Measurements from ENCODE around the gene CPNE6. TPM values are rescaled to one million over a fixed set of nuclear protein-coding genes. Genes with fewer than 3 reads are reported as not detected.

The CPNE6 gene
- total RNA-seq, 1 donor from 2014 or later = not detected

DNA sequence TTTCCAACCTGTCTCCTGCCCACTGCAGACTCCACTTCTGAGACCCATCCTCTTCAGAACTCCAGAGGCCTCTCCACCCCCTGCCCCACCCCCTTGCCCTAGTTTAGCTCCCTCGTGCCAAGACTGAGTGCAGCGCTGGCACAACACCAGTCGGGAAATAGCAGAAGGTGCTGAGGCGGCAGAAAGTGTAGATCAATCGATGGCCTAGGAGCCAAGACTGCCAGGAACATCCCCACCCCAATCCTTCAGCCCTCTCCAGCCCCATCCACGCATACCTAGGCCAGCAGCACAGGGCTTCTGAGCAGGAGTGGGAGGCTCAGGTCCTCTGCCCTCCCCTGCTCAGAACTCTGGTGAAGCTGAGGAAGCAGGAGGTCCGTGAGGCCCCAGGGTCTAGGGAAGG lies 1.1 kb downstream of the CPNE6 start:
- no peaks in the 10 kb centered on the region for H3K36me3 ChIP-seq (ENCODE audit: control insufficient read depth, insufficient read depth, low read length)
- H3K4me3 ChIP-seq (ENCODE audit: low read depth, low read length) = no peak overlapping the region
- peaks cover 6% of the 10 kb centered on the region for H3K27me3 ChIP-seq (ENCODE audit: control insufficient read depth, insufficient read depth, low read length)
- TF ChIP-seq, protein P1, sequence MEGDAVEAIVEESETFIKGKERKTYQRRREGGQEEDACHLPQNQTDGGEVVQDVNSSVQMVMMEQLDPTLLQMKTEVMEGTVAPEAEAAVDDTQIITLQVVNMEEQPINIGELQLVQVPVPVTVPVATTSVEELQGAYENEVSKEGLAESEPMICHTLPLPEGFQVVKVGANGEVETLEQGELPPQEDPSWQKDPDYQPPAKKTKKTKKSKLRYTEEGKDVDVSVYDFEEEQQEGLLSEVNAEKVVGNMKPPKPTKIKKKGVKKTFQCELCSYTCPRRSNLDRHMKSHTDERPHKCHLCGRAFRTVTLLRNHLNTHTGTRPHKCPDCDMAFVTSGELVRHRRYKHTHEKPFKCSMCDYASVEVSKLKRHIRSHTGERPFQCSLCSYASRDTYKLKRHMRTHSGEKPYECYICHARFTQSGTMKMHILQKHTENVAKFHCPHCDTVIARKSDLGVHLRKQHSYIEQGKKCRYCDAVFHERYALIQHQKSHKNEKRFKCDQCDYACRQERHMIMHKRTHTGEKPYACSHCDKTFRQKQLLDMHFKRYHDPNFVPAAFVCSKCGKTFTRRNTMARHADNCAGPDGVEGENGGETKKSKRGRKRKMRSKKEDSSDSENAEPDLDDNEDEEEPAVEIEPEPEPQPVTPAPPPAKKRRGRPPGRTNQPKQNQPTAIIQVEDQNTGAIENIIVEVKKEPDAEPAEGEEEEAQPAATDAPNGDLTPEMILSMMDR (IDR thresholded peaks at IDR 0.05; ENCODE audit: insufficient read depth, low read length, severe bottlenecking) = no peak
- DNase-seq (ENCODE audit: low read depth) (no peak), FAIRE-seq (no peak)

DNA sequence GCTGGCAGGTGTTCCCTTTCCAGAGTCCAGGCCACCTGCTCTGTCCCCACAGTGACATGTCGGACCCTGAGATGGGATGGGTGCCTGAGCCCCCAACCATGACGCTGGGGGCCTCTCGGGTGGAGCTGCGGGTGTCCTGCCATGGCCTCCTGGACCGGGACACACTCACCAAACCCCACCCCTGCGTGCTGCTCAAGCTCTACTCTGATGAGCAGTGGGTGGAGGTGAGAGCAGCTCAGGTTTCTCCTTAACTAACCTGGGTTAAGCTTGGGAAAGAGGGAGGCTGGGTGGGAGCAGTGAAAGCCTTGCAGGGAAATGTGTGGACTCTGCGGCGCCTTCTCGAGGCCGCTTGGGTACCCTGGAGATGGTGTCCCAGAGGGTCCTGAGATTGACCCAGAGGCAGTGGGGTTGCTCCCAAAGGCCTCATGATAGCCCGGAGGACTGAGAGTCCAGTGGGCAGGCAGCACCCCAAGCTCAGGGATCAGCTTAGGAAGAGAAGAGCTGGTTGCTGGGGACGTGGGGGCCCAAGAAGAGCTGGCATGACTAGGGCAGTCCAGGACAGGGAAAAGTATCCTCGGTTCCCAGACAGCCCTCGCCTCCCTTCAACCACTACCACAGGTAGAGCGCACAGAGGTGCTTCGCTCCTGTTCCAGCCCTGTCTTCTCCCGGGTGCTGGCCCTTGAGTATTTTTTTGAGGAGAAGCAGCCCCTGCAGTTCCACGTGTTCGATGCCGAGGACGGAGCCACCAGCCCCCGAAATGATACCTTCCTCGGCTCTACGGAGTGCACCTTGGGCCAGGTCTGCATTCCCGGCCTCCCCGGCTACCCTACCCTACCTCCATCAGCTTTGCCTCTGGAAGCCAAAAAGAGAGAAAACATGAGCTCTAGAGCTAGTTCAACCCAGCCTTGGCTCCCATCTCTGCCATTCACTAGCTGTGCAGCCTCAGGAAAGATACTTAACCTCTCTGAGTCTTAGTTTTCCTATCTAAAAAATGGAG lies 1.8 kb downstream of the CPNE6 start:
- no peak overlapping the region for H3K4me3 ChIP-seq (ENCODE audit: low read depth, low read length)
- peaks cover 8% of the 10 kb centered on the region for H3K27me3 ChIP-seq (ENCODE audit: control insufficient read depth, insufficient read depth, low read length)
- FAIRE-seq = no peak
- no peaks in the 10 kb centered on the region for H3K36me3 ChIP-seq (ENCODE audit: control insufficient read depth, insufficient read depth, low read length)
- TF ChIP-seq, protein P1 (IDR thresholded peaks at IDR 0.05; ENCODE audit: insufficient read depth, low read length, severe bottlenecking) = no peak
- no peak for DNase-seq (ENCODE audit: low read depth)

DNA sequence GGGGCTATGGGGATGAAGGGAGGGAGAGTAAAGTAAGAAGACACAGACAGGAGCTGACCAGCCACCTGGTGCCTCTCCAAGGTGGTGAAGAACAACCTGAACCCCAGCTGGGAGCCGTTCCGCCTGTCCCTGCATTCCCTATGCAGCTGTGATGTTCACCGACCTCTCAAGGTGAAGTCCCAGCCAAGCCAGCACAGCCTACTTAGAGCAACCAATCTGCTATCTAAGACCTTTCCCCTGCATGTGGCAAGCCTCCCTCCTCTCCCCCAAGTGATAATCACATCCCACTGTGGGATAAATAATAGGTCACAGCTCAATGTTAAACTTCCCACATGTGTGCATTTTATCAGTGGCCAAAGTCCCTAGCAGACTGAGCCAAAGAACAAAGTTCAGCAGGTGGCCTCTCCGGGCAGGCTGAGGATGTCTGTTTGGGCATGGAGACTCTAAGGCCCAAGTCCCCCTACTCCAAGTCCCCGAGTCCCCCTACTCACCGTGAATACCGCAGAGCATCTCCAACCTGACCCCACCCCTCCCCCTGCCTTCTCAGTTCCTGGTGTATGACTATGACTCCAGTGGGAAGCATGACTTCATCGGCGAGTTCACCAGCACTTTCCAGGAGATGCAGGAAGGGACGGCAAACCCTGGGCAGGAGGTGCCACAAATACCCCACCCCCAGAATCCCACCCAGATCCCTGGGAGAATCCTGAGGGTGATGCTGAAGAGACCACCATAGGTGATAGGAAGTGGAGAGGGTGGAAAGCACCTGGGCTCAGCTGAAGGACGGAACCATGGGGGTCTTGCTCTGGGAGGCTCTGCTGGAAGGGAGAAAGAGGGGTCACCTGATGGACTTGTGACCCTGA lies 3.5 kb downstream of the CPNE6 start:
- TF ChIP-seq, protein P1 (IDR thresholded peaks at IDR 0.05; ENCODE audit: insufficient read depth, low read length, severe bottlenecking) = no peak
- Histone ChIP-seq H3K4me3 (ENCODE audit: low read depth, low read length) (no peak overlapping the region), H3K27me3 (ENCODE audit: control insufficient read depth, insufficient read depth, low read length) (peaks cover 9% of the 10 kb centered on the region), H3K36me3 (ENCODE audit: control insufficient read depth, insufficient read depth, low read length) (no peaks in the 10 kb centered on the region)
- FAIRE-seq = no peak
- DNase-seq (ENCODE audit: low read depth) = no peak

DNA sequence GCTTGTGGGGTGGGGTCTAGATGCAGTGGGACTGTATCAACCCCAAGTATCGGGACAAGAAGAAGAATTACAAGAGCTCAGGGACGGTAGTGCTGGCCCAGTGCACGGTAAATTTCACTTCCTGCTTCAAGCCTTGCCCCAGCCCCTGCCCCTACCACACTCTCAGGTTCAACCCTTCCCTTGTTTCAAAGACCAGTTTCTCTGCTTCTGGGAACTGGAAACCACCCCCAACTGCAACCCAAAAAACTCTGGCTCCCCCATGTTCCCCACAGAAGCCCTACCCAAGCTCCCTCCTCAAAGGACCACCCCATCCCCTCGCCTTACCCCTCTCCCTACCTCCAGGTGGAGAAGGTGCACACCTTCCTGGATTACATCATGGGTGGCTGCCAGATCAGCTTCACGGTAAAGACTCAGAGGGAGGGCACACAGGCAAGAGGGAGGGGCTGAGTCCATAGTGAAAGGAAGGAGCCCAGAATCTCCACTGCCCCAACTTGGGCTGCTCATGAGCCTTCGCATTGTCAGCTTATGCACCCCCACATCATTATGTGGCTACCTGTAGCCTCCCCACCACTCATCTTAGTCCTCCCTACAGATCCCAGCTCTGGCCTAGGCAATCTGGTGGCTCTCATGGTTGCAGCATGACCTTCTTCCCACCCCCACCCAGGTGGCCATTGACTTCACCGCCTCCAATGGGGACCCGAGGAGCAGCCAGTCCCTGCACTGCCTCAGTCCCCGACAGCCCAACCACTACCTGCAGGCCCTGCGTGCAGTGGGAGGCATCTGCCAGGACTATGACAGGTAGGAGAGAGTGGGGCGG lies 4.3 kb downstream of the CPNE6 start:
- TF ChIP-seq, protein P1 (IDR thresholded peaks at IDR 0.05; ENCODE audit: insufficient read depth, low read length, severe bottlenecking) = no peak
- no peaks in the 10 kb centered on the region for H3K36me3 ChIP-seq (ENCODE audit: control insufficient read depth, insufficient read depth, low read length)
- H3K4me3 ChIP-seq (ENCODE audit: low read depth, low read length) = no peak overlapping the region
- FAIRE-seq (no peak), DNase-seq (ENCODE audit: low read depth) (no peak)
- H3K27me3 ChIP-seq (ENCODE audit: control insufficient read depth, insufficient read depth, low read length) = peaks cover 7% of the 10 kb centered on the region

DNA sequence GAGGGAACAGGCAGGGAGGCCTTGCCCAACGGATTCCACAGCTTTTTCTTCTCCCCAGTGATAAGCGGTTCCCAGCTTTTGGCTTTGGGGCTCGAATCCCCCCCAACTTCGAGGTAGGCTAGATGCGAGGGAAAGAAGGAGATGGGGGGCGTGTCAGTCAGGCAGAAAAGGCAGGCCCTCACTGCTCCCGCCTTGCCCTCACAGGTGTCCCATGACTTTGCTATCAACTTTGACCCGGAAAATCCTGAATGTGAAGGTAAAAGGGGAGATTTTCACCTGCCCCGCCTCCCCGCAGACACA lies 4.9 kb downstream of the CPNE6 start:
- TF ChIP-seq, protein P1 (IDR thresholded peaks at IDR 0.05; ENCODE audit: insufficient read depth, low read length, severe bottlenecking) = no peak
- Histone ChIP-seq H3K4me3 (ENCODE audit: low read depth, low read length) (no peak overlapping the region), H3K27me3 (ENCODE audit: control insufficient read depth, insufficient read depth, low read length) (peaks cover 7% of the 10 kb centered on the region), H3K36me3 (ENCODE audit: control insufficient read depth, insufficient read depth, low read length) (no peaks in the 10 kb centered on the region)
- FAIRE-seq = no peak
- no peak for DNase-seq (ENCODE audit: low read depth)
